ENCODE results near the gene TRIM47. TPM values are rescaled to one million over a fixed set of nuclear protein-coding genes. Genes with fewer than 3 reads are reported as not detected.

The TRIM47 gene
- total and polyA plus RNA-seq, 2 experiments from 2014 or later: 1.2 to 1.4 TPM

GRCh38 chr17:75824666-75825065 is 53.7 kb downstream of the TRIM47 start:
- no peak overlapping the region for H3K9ac ChIP-seq
- no peak overlapping the region for H2AFZ ChIP-seq
- in situ Hi-C loops (cut with MboI): no loop called here
- H3K4me1 ChIP-seq (ENCODE audit: insufficient read depth): no peaks in the 10 kb centered on the region
- H3K79me2 ChIP-seq (ENCODE audit: insufficient read depth): no peaks in the 10 kb centered on the region
- H3K9me3 ChIP-seq (ENCODE audit: low read depth): no peaks in the 10 kb centered on the region
- H3K4me2 ChIP-seq (ENCODE audit: unreplicated experiment): no peak overlapping the region
- no peak overlapping the region for H3K27ac ChIP-seq
- TF ChIP-seq EZH2 (IDR thresholded peaks at IDR 0.05; ENCODE audit: insufficient read depth, poor library complexity, severe bottlenecking) (no peak), EZH2phosphoT487 (IDR thresholded peaks at IDR 0.05; ENCODE audit: insufficient read depth, low read depth) (no peak)
- H3K36me3 ChIP-seq (ENCODE audit: low read depth): no peaks in the 10 kb centered on the region; the same call in 1 of the 2 replicates
- H4K20me1 ChIP-seq (ENCODE audit: insufficient read depth): no peaks in the 10 kb centered on the region
- no peak overlapping the region for H3K4me3 ChIP-seq
- 18 to 26% methylated on average over 2 of the region's 2 CpGs for WGBS, 2 experiments (ENCODE audit: low coverage in 1 of 2, low lambda C conversion rate in 2 of 2, missing lambda C conversion rate in 2 of 2)
- H3K27me3 ChIP-seq (replicated peaks; ENCODE audit: insufficient read depth): no peaks in the 10 kb centered on the region
- DNase-seq: no peak
- H3F3A ChIP-seq (ENCODE audit: insufficient read depth): no peaks in the 10 kb centered on the region
- H3K9me2 ChIP-seq (ENCODE audit: insufficient read depth): no peaks in the 10 kb centered on the region

Other genes with a start within 250 kb of the TRIM47 start
- not detected in 2 replicates for gene SMIM5, start 245.1 kb downstream of the TRIM47 start, total RNA-seq (2014; rRNA removed; shearing (Covaris generic))
- 0.08 and 0.16 TPM in 2 replicates for gene SMIM5, start 245.1 kb downstream of the TRIM47 start, polyA plus RNA-seq (2016; fragmentation: Nextera tagmentation; extraction: Ambion mirVana)
- gene RECQL5, start 211.4 kb downstream of the TRIM47 start, total RNA-seq (2014; rRNA removed; shearing (Covaris generic)): 12.8 and 21.4 TPM in 2 replicates
- 14.3 and 20.9 TPM in 2 replicates for gene RECQL5, start 211.4 kb downstream of the TRIM47 start, polyA plus RNA-seq (2016; fragmentation: Nextera tagmentation; extraction: Ambion mirVana)
- gene SAP30BP, start 211.2 kb downstream of the TRIM47 start, total RNA-seq (2014; rRNA removed; shearing (Covaris generic)): 60.8 and 93.7 TPM in 2 replicates
- 93.1 and 99.1 TPM in 2 replicates for gene SAP30BP, start 211.2 kb downstream of the TRIM47 start, polyA plus RNA-seq (2016; fragmentation: Nextera tagmentation; extraction: Ambion mirVana)
- under 0.01 TPM in 1 of 2 replicates, not detected in the other for gene ITGB4, start 157.1 kb downstream of the TRIM47 start, total RNA-seq (2014; rRNA removed; shearing (Covaris generic))
- gene ITGB4, start 157.1 kb downstream of the TRIM47 start, polyA plus RNA-seq (2016; fragmentation: Nextera tagmentation; extraction: Ambion mirVana): 1.1 and 1.5 TPM in 2 replicates
- gene GALK1, start 113.4 kb downstream of the TRIM47 start, total RNA-seq (2014; rRNA removed; shearing (Covaris generic)): 16.6 and 40.6 TPM in 2 replicates
- gene GALK1, start 113.4 kb downstream of the TRIM47 start, polyA plus RNA-seq (2016; fragmentation: Nextera tagmentation; extraction: Ambion mirVana): 46.5 and 47.3 TPM in 2 replicates
- gene UNK, start 93.8 kb downstream of the TRIM47 start, total RNA-seq (2014; rRNA removed; shearing (Covaris generic)): 11.5 and 20.2 TPM in 2 replicates
- gene UNK, start 93.8 kb downstream of the TRIM47 start, polyA plus RNA-seq (2016; fragmentation: Nextera tagmentation; extraction: Ambion mirVana): 12.4 and 13.3 TPM in 2 replicates
- under 0.01 and 0.65 TPM in 2 replicates for gene UNC13D, start 34.2 kb downstream of the TRIM47 start, total RNA-seq (2014; rRNA removed; shearing (Covaris generic))
- 0.06 TPM in 1 of 2 replicates, not detected in the other for gene UNC13D, start 34.2 kb downstream of the TRIM47 start, polyA plus RNA-seq (2016; fragmentation: Nextera tagmentation; extraction: Ambion mirVana)
- 17.4 and 22.9 TPM in 2 replicates for gene WBP2, start 23.2 kb downstream of the TRIM47 start, total RNA-seq (2014; rRNA removed; shearing (Covaris generic))
- gene WBP2, start 23.2 kb downstream of the TRIM47 start, polyA plus RNA-seq (2016; fragmentation: Nextera tagmentation; extraction: Ambion mirVana): 59.4 and 64.8 TPM in 2 replicates
- 24.2 and 25.7 TPM in 2 replicates for gene TRIM65, start 18.4 kb upstream of the TRIM47 start, total RNA-seq (2014; rRNA removed; shearing (Covaris generic))
- gene TRIM65, start 18.4 kb upstream of the TRIM47 start, polyA plus RNA-seq (2016; fragmentation: Nextera tagmentation; extraction: Ambion mirVana): 9.9 and 10.2 TPM in 2 replicates
- gene MRPL38, start 26.3 kb upstream of the TRIM47 start, total RNA-seq (2014; rRNA removed; shearing (Covaris generic)): 18.8 and 36.9 TPM in 2 replicates
- 51.9 and 58.4 TPM in 2 replicates for gene MRPL38, start 26.3 kb upstream of the TRIM47 start, polyA plus RNA-seq (2016; fragmentation: Nextera tagmentation; extraction: Ambion mirVana)
- 8.3 and 16.6 TPM in 2 replicates for gene FBF1, start 62.5 kb upstream of the TRIM47 start, total RNA-seq (2014; rRNA removed; shearing (Covaris generic))
- 4.3 TPM in 2 replicates for gene FBF1, start 62.5 kb upstream of the TRIM47 start, polyA plus RNA-seq (2016; fragmentation: Nextera tagmentation; extraction: Ambion mirVana)
- gene ACOX1, start 100.6 kb upstream of the TRIM47 start, total RNA-seq (2014; rRNA removed; shearing (Covaris generic)): 27.6 and 36.3 TPM in 2 replicates
- 17.4 and 20.5 TPM in 2 replicates for gene ACOX1, start 100.6 kb upstream of the TRIM47 start, polyA plus RNA-seq (2016; fragmentation: Nextera tagmentation; extraction: Ambion mirVana)
- 18.2 and 19.5 TPM in 2 replicates for gene TEN1, start 100.7 kb upstream of the TRIM47 start, total RNA-seq (2014; rRNA removed; shearing (Covaris generic))
- 21.2 and 23.1 TPM in 2 replicates for gene TEN1, start 100.7 kb upstream of the TRIM47 start, polyA plus RNA-seq (2016; fragmentation: Nextera tagmentation; extraction: Ambion mirVana)
- 0.43 and 1.5 TPM in 2 replicates for gene CDK3, start 122.3 kb upstream of the TRIM47 start, total RNA-seq (2014; rRNA removed; shearing (Covaris generic))
- gene CDK3, start 122.3 kb upstream of the TRIM47 start, polyA plus RNA-seq (2016; fragmentation: Nextera tagmentation; extraction: Ambion mirVana): 1.9 and 2.0 TPM in 2 replicates
- not detected in 2 replicates for gene EVPL, start 148.7 kb upstream of the TRIM47 start, total RNA-seq (2014; rRNA removed; shearing (Covaris generic))
- not detected in 2 replicates for gene EVPL, start 148.7 kb upstream of the TRIM47 start, polyA plus RNA-seq (2016; fragmentation: Nextera tagmentation; extraction: Ambion mirVana)
- gene SRP68, start 193.9 kb upstream of the TRIM47 start, total RNA-seq (2014; rRNA removed; shearing (Covaris generic)): 28.8 and 38.2 TPM in 2 replicates
- 69.8 and 76.5 TPM in 2 replicates for gene SRP68, start 193.9 kb upstream of the TRIM47 start, polyA plus RNA-seq (2016; fragmentation: Nextera tagmentation; extraction: Ambion mirVana)
- gene GALR2, start 196.2 kb upstream of the TRIM47 start, total RNA-seq (2014; rRNA removed; shearing (Covaris generic)): not detected in 2 replicates
- gene GALR2, start 196.2 kb upstream of the TRIM47 start, polyA plus RNA-seq (2016; fragmentation: Nextera tagmentation; extraction: Ambion mirVana): 0.18 TPM in 1 of 2 replicates, not detected in the other
- gene ZACN, start 200.6 kb upstream of the TRIM47 start, total RNA-seq (2014; rRNA removed; shearing (Covaris generic)): 0.51 TPM in 1 of 2 replicates, not detected in the other
- 0.85 and 1.9 TPM in 2 replicates for gene ZACN, start 200.6 kb upstream of the TRIM47 start, polyA plus RNA-seq (2016; fragmentation: Nextera tagmentation; extraction: Ambion mirVana)
- 88.0 and 101 TPM in 2 replicates for gene EXOC7, start 225.2 kb upstream of the TRIM47 start, total RNA-seq (2014; rRNA removed; shearing (Covaris generic))
- gene EXOC7, start 225.2 kb upstream of the TRIM47 start, polyA plus RNA-seq (2016; fragmentation: Nextera tagmentation; extraction: Ambion mirVana): 98.6 and 101 TPM in 2 replicates